ENCODE measurements around the gene CFP. TPM values are rescaled to one million over a fixed set of nuclear protein-coding genes. Genes with fewer than 3 reads are reported as not detected.

The CFP gene
- total RNA-seq: under 0.01 TPM in 2 replicates

DNA sequence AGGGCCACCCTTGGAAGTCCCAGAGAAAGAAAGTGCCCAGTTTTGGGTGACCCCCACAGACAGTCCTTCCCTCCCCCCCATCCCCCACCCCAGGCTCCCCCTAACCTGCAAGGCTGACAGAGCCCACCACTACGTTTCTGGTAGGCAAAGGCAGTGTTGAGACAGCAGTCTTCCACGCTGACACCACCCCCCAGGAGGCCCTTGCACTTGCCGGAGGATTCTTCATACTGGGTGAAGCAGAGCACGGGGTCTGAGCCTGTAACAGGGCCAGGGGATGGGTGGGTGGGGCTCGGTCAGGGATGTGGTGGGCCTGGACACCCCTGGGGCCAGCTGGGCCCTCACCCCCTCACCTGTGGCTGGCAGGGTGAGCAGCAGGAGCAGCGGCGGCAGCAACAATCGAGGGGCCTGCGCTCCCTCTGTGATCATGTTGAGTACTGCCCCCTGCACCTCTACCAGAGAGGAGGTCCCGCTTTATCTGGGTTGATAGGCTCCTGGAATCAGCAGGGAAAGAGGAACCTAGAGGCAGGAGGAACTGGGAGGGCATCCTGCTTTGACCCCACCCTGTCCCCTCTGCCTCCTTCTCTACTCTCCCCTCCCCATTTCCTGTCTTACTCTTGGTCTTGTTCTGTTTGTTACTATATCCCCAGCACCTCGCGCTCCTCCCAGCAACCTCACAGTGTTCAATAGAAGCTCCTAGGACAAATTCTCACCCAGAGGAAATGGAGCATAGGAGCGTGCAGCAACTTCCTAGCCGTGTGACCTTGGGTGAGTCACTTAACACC is at the start of gene CFP:
Gene CFP, minus strand, starts transcription at position 512 of the 782 bp plus-strand sequence. Its CDS starts 86 bp downstream, at position 426.

GRCh38 chrX:47658684-47659420 is 29.1 kb upstream of the CFP start, which contains the start of gene UXT:
UXT (minus strand) TSS chrX:47659180; CDS start chrX:47658927, 253 bp downstream.

DNA sequence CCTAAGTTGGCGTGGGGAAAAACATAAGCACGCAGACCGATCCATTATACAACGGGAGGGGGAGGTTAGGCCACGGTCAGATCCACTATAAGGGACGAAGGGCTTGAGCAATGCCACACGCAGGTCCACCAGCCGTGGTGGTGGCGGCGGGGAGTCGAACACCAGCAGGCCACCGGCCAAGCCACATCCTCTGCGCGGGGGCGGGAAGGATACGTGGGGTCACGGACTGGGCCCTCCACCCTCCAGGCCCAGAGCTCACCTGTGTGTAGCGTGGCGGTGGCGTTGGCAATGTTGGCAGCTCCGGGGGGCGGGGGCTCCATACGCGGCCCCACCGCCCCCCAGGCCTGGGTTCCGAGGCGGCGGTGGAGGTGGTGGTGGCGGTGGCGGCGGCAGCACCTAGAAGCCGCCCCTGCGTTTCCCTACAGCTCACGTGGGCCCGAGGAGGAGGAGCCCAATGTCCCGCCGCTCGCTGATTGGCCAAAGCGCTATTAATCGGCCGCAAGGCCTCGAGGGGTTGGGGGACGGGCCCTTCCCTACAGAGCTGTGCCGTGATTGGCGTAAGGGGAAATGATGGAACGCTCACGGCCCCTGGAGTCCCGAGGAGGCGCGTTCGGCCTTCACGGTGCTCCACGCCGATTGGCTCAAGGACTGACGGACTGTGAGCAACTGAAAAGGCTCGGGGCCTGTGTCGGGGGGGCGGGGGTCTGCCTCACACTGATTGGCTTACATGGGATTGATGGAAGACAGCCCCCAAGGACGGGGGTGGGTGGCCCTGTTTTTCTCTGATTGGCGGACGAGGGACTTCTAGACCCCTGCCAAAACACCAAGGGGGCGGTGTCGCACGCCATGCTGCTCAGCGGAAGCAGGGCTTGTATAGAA is 20.7 kb upstream of the CFP start, which contains the start of gene ELK1:
Gene ELK1, minus strand, starts transcription at position 400 of the 879 bp plus-strand sequence. CDS start 9,122 bp downstream, outside the sequence.

DNA sequence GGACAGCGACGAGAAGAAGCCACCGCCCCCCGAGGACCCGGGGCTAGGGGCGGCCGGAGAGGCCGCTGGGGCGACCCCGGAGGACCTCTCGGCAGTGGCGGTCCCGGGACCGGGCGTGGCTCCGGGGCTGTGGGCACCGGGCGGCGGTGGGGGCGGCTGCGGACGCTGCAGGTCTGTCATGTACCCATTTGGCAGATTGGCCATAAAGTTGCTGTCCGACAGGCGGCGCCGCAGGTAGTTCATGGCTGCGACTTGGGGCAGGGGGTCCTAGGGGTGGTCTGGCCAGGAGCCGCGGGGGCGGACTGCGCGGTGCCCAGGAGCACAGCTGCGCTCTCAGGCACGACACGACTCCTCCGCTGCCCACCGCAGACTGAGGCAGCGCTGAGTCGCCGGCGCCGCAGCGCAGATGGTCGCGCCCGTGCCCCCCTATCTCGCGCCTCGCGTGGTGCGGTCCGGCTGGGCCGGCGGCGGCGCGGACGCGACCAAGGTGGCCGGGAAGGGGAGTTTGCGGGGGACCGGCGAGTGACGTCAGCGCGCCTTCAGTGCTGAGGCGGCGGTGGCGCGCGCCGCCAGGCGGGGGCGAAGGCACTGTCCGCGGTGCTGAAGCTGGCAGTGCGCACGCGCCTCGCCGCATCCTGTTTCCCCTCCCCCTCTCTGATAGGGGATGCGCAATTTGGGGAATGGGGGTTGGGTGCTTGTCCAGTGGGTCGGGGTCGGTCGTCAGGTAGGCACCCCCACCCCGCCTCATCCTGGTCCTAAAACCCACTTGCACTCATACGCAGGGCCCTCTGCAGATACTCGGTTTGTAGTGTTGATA is 10.0 kb downstream of the CFP start, which contains the start of gene SYN1:
Gene SYN1, minus strand, starts transcription at position 372 of the 817 bp plus-strand sequence. Its CDS starts 129 bp downstream, at position 243.

DNA sequence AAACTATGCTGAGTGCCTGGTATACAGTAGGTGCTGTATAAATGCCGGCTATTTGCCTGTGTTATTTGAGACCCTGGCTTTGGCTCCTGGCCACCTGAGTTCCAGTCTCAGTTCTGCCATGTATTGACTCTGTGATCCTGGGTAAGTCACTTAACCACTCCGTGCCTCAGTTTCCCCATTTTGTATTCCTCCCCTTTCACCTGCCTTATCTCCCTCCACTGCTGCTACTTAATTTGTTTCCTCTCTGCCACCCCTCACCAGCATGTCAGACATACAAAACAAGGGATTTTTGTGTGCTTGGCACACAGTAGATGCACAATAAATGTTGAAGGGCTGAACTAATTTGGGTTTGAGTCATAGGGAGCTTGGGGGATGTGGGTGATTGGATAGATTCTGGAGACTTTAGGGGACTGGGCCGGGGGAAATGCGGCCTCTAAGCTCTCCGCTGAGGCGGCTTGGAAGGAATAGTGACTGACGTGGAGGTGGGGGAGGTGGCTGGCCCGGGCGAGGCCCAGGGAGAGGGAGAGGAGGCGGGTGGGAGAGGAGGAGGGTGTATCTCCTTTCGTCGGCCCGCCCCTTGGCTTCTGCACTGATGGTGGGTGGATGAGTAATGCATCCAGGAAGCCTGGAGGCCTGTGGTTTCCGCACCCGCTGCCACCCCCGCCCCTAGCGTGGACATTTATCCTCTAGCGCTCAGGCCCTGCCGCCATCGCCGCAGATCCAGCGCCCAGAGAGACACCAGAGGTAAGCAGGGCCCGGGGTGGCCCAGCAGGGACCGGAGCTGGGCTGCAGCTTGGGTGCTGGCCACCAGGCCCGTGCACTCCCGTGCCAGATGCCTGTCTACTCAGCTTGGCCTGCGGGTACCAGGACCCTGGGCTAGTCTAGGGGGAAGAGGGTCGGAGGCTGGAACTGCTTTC is 47.7 kb downstream of the CFP start, which contains the start of gene TIMP1:
Gene TIMP1, plus strand, starts transcription at position 706 of the 917 bp plus-strand sequence. CDS start 980 bp downstream, outside the sequence.

Other genes with a start within 250 kb of the CFP start
- gene ZNF41, start 146.7 kb downstream of the CFP start, total RNA-seq: 3.6 TPM in 2 replicates
- gene ARAF, start 68.7 kb downstream of the CFP start, total RNA-seq: 11.4 and 13.1 TPM in 2 replicates
- gene TIMP1, start 47.5 kb downstream of the CFP start, total RNA-seq: 35.4 and 40.6 TPM in 2 replicates
- gene SYN1, start 10.1 kb downstream of the CFP start, total RNA-seq: not detected in 2 replicates
- 8.4 TPM in 2 replicates for gene ELK1, start 20.6 kb upstream of the CFP start, total RNA-seq
- gene UXT, start 29.2 kb upstream of the CFP start, total RNA-seq: 134 and 135 TPM in 2 replicates
- 4.5 and 5.9 TPM in 2 replicates for gene ZNF81, start 207.0 kb upstream of the CFP start, total RNA-seq

Measured in epithelial cell of umbilical artery (primary cell).